CD4-positive, CD25-positive, alpha-beta regulatory T cell (primary cell): ENCODE data around the gene SORCS2. TPM values are rescaled to one million over a fixed set of nuclear protein-coding genes. Genes with fewer than 3 reads are reported as not detected.

Source experiments
- ATAC-seq, 2 donors: fragments of 150-1000 bp; cut with Tn5 transposase; one replicate each; pipeline ENCODE4 v1.10.0; 2021; ENCODE audit warnings: low read depth in 2 of 2, moderate number of reproducible peaks in 2 of 2, moderate library complexity in 1 of 2
- DNase-seq, 3 donors: peaks; one replicate each; pipeline versions ENCODE4 v3.0.0 to v3.0.0-alpha.2; 2012 to 2022; ENCODE audit warnings: mixed read lengths in 1 of 3
- H3K27ac ChIP-seq: one replicate; pipeline ENCODE4 v1.7.0; 2013; ENCODE audit warnings: mild to moderate bottlenecking, low read length; ENCODE audit not compliant: insufficient read depth, poor library complexity, severe bottlenecking
- H3K27me3 ChIP-seq: one replicate; pipeline ENCODE4 v1.7.0; 2013; ENCODE audit warnings: low read length; ENCODE audit not compliant: control insufficient read depth, insufficient read depth
- H3K36me3 ChIP-seq: one replicate; pipeline ENCODE4 v1.7.0; 2013; ENCODE audit warnings: mild to moderate bottlenecking, low read length, moderate library complexity; ENCODE audit not compliant: control insufficient read depth, insufficient read depth
- H3K4me1 ChIP-seq: 2 replicates; pipeline ENCODE4 v1.7.0; 2013; ENCODE audit warnings: mild to moderate bottlenecking, low read length; ENCODE audit not compliant: insufficient read depth, control insufficient read depth, poor library complexity, severe bottlenecking
- H3K4me3 ChIP-seq: one replicate; pipeline ENCODE4 v1.7.0; 2013; ENCODE audit warnings: low read depth, mild to moderate bottlenecking, low read length, moderate library complexity
- H3K9me3 ChIP-seq, 2 experiments: 1 replicate in 1 of 2; 2 replicates in 1 of 2; pipeline ENCODE4 v1.7.0; 2013; ENCODE audit warnings: low read length in 2 of 2, mild to moderate bottlenecking in 1 of 2, moderate library complexity in 1 of 2; ENCODE audit not compliant: control insufficient read depth in 2 of 2
- H3K27ac Mint-ChIP-seq, 3 donors: one replicate each; pipeline ENCODE4 v1.8.0; 2020 to 2022; ENCODE audit warnings: mild to moderate bottlenecking in 3 of 3, mixed read lengths in 3 of 3, moderate library complexity in 2 of 3
- H3K27me3 Mint-ChIP-seq: one replicate; pipeline ENCODE4 v1.8.0; 2022; ENCODE audit warnings: mild to moderate bottlenecking, mixed read lengths
- H3K36me3 Mint-ChIP-seq: one replicate; pipeline ENCODE4 v1.8.0; 2020; ENCODE audit warnings: mixed read lengths
- H3K4me1 Mint-ChIP-seq, 4 donors: one replicate each; pipeline ENCODE4 v1.8.0; 2020 to 2022; ENCODE audit warnings: mixed read lengths in 4 of 4, mild to moderate bottlenecking in 1 of 4
- H3K4me3 Mint-ChIP-seq, 4 donors: one replicate each; pipeline ENCODE4 v1.8.0; 2020 to 2022; ENCODE audit warnings: mild to moderate bottlenecking in 4 of 4, mixed read lengths in 4 of 4, moderate library complexity in 3 of 4
- H3K9me3 Mint-ChIP-seq, 7 donors: one replicate each; pipeline ENCODE4 v1.8.0; 2020 to 2022; ENCODE audit warnings: mixed read lengths in 7 of 7, mild to moderate bottlenecking in 3 of 7, moderate library complexity in 2 of 7
- polyA plus RNA-seq, 4 donors: library from polyadenylated mRNA; unstranded; fragments of 300-500 nt; fragmentation: Illumina TruSeq; gene quantifications; one replicate each; pipeline ENCODE4 v1.2.3, GENCODE V29; 2021
- total RNA-seq: library from RNA; stranded (reverse); gene quantifications from one replicate; pipeline ENCODE4 v1.2.3, GENCODE V29; 2022

The SORCS2 gene
- total and polyA plus RNA-seq, 5 donors from 2014 or later: not detected

- Histone ChIP-seq H3K9me3 (no peaks in the 10 kb centered on the region), H3K4me3 (no peak overlapping the region), H3K27ac (no peak overlapping the region), H3K36me3 (no peaks in the 10 kb centered on the region), H3K27me3 (no peaks in the 10 kb centered on the region), H3K4me1 (no peaks in the 10 kb centered on the region)
- Mint-ChIP-seq H3K27ac (no peak overlapping the region), H3K27me3 (peaks cover 4% of the 10 kb centered on the region), H3K4me3 (no peak overlapping the region), H3K4me1 (no peaks in the 10 kb centered on the region), H3K36me3 (no peaks in the 10 kb centered on the region), H3K9me3 (peaks cover 0 to 3% (median 0%) of the 10 kb centered on the region in 7 donors)
- no peak for DNase-seq
- no peak for ATAC-seq
Observed at GRCh38 chr4:7333801-7334421, 141.6 kb downstream of the SORCS2 start.

- H3K9me3 ChIP-seq: no peaks in the 10 kb centered on the region
- Mint-ChIP-seq H3K4me3 (no peak overlapping the region), H3K4me1 (no peaks in the 10 kb centered on the region), H3K36me3 (no peaks in the 10 kb centered on the region), H3K9me3 (peaks cover 0 to 3% (median 0%) of the 10 kb centered on the region in 7 donors), H3K27ac (peak overlapping the region in 1 of 3 donors; percentile 12), H3K27me3 (peaks cover 4% of the 10 kb centered on the region)
- H3K4me3 ChIP-seq: no peak overlapping the region
- DNase-seq: no peak
- no peak overlapping the region for H3K27ac ChIP-seq
- H3K36me3 ChIP-seq: no peaks in the 10 kb centered on the region
- no peak for ATAC-seq
- H3K27me3 ChIP-seq: no peaks in the 10 kb centered on the region
- no peaks in the 10 kb centered on the region for H3K4me1 ChIP-seq
Observed at GRCh38 chr4:7334521-7335275, 142.4 kb downstream of the SORCS2 start.

- peaks cover 0 to 3% (median 0%) of the 10 kb centered on the region in 7 donors for H3K9me3 Mint-ChIP-seq
- Histone ChIP-seq H3K9me3 (no peaks in the 10 kb centered on the region), H3K36me3 (no peaks in the 10 kb centered on the region), H3K4me3 (no peak overlapping the region), H3K4me1 (no peaks in the 10 kb centered on the region), H3K27ac (no peak overlapping the region), H3K27me3 (no peaks in the 10 kb centered on the region)
- no peak overlapping the region for H3K4me3 Mint-ChIP-seq
- DNase-seq: peak in 2 of 3 donors; percentile 2 to 41
- peaks cover 4% of the 10 kb centered on the region for H3K27me3 Mint-ChIP-seq
- H3K4me1 Mint-ChIP-seq: no peaks in the 10 kb centered on the region
- peak in 1 of 2 donors; percentile 31 for ATAC-seq
- no peaks in the 10 kb centered on the region for H3K36me3 Mint-ChIP-seq
- H3K27ac Mint-ChIP-seq: no peak overlapping the region
Observed at GRCh38 chr4:7335344-7336066, 143.2 kb downstream of the SORCS2 start.

GRCh38 chr4:7336067-7336569 is 143.8 kb downstream of the SORCS2 start:
- Histone ChIP-seq H3K9me3 (no peaks in the 10 kb centered on the region), H3K27ac (no peak overlapping the region), H3K36me3 (no peaks in the 10 kb centered on the region), H3K4me1 (no peaks in the 10 kb centered on the region), H3K4me3 (no peak overlapping the region), H3K27me3 (no peaks in the 10 kb centered on the region)
- H3K9me3 Mint-ChIP-seq: peaks cover 0 to 3% (median 0%) of the 10 kb centered on the region in 7 donors
- DNase-seq (no peak), ATAC-seq (no peak)
- H3K4me3 Mint-ChIP-seq: no peak overlapping the region
- no peak overlapping the region for H3K27ac Mint-ChIP-seq
- peaks cover 7% of the 10 kb centered on the region for H3K27me3 Mint-ChIP-seq
- no peaks in the 10 kb centered on the region for H3K36me3 Mint-ChIP-seq
- H3K4me1 Mint-ChIP-seq: no peaks in the 10 kb centered on the region

- H3K36me3 Mint-ChIP-seq: no peaks in the 10 kb centered on the region
- no peak overlapping the region for H3K27ac Mint-ChIP-seq
- H3K27me3 Mint-ChIP-seq: peaks cover 7% of the 10 kb centered on the region
- peaks cover 0 to 3% (median 0%) of the 10 kb centered on the region in 7 donors for H3K9me3 Mint-ChIP-seq
- Histone ChIP-seq H3K9me3 (no peaks in the 10 kb centered on the region), H3K27me3 (no peaks in the 10 kb centered on the region), H3K27ac (no peak overlapping the region), H3K36me3 (no peaks in the 10 kb centered on the region), H3K4me1 (no peaks in the 10 kb centered on the region), H3K4me3 (no peak overlapping the region)
- H3K4me1 Mint-ChIP-seq: no peaks in the 10 kb centered on the region
- H3K4me3 Mint-ChIP-seq: no peak overlapping the region
- ATAC-seq (no peak), DNase-seq (no peak)
Observed at GRCh38 chr4:7336732-7337131, 144.4 kb downstream of the SORCS2 start.

GRCh38 chr4:7337196-7338058 is 145.1 kb downstream of the SORCS2 start:
- peaks cover 7% of the 10 kb centered on the region for H3K27me3 Mint-ChIP-seq
- Histone ChIP-seq H3K9me3 (no peaks in the 10 kb centered on the region), H3K4me3 (no peak overlapping the region), H3K27me3 (no peaks in the 10 kb centered on the region), H3K36me3 (no peaks in the 10 kb centered on the region), H3K27ac (no peak overlapping the region), H3K4me1 (no peaks in the 10 kb centered on the region)
- H3K9me3 Mint-ChIP-seq: peaks cover 0 to 4% (median 0%) of the 10 kb centered on the region in 7 donors
- no peak overlapping the region for H3K27ac Mint-ChIP-seq
- DNase-seq (no peak), ATAC-seq (no peak)
- no peak overlapping the region for H3K4me3 Mint-ChIP-seq
- H3K36me3 Mint-ChIP-seq: no peaks in the 10 kb centered on the region
- no peaks in the 10 kb centered on the region for H3K4me1 Mint-ChIP-seq

GRCh38 chr4:7338059-7338452 is 145.7 kb downstream of the SORCS2 start:
- Histone ChIP-seq H3K36me3 (no peaks in the 10 kb centered on the region), H3K27me3 (no peaks in the 10 kb centered on the region), H3K4me3 (no peak overlapping the region), H3K4me1 (no peaks in the 10 kb centered on the region), H3K9me3 (no peaks in the 10 kb centered on the region), H3K27ac (no peak overlapping the region)
- H3K36me3 Mint-ChIP-seq: no peaks in the 10 kb centered on the region
- peaks cover 7% of the 10 kb centered on the region for H3K27me3 Mint-ChIP-seq
- no peak overlapping the region for H3K4me3 Mint-ChIP-seq
- peaks cover 0 to 4% (median 0%) of the 10 kb centered on the region in 7 donors for H3K9me3 Mint-ChIP-seq
- peak overlapping the region in 1 of 3 donors; percentile 3 for H3K27ac Mint-ChIP-seq
- ATAC-seq: no peak
- H3K4me1 Mint-ChIP-seq: no peaks in the 10 kb centered on the region
- no peak for DNase-seq
